Thoracic aorta (tissue), 2 donors: Measurements from ENCODE around the gene IL1A. TPM values are rescaled to one million over a fixed set of nuclear protein-coding genes. Genes with fewer than 3 reads are reported as not detected.

Source experiments
- ATAC-seq: fragments of 150-250 bp; one replicate; pipeline ENCODE4 v1.8.0; 2017; ENCODE audit warnings: low read depth; ENCODE audit not compliant: insufficient number of reproducible peaks, low FRiP score
- DNase-seq: peaks from one replicate; pipeline ENCODE4 v3.0.0-alpha.2; 2020; ENCODE audit warnings: low spot score
- H3K27ac ChIP-seq, 2 donors: fragments of 200-600 bp; sonication (generic); 1 replicate in 1 of 2; 2 replicates in 1 of 2; pipeline ENCODE4 v1.5.1; 2016; ENCODE audit warnings: mild to moderate bottlenecking in 2 of 2, moderate library complexity in 2 of 2
- H3K27me3 ChIP-seq: fragments of 200-600 bp; sonication (generic); replicated peaks from 2 replicates; pipeline ENCODE4 v1.6.0; 2016; ENCODE audit warnings: mild to moderate bottlenecking; ENCODE audit not compliant: insufficient read depth
- H3K36me3 ChIP-seq: fragments of 200-600 bp; sonication (generic); one replicate; pipeline ENCODE4 v1.5.1; 2016
- H3K4me1 ChIP-seq, 2 donors: fragments of 200-600 bp; sonication (generic); 1 replicate in 1 of 2; 2 replicates in 1 of 2; pipeline versions ENCODE4 v1.5.1 to v1.6.0; 2016; ENCODE audit warnings: low read depth in 2 of 2, mild to moderate bottlenecking in 1 of 2; ENCODE audit not compliant: control insufficient read depth in 1 of 2
- H3K4me3 ChIP-seq: fragments of 200-600 bp; sonication (generic); 2 replicates; pipeline ENCODE4 v1.5.1; 2016; ENCODE audit warnings: mild to moderate bottlenecking
- H3K9me3 ChIP-seq: fragments of 200-600 bp; sonication (generic); 2 replicates; pipeline ENCODE4 v1.5.1; 2016
- total RNA-seq, 2 donors: library from RNA; depleted of rRNA; stranded (reverse); fragments of >200 nt; gene quantifications; one replicate each; pipeline versions ENCODE4 v1.1.0 to v1.2.3, GENCODE V29; 2016
- TF ChIP-seq, protein P1 (sequence below): fragments of 200-600 bp; sonication (generic); IDR thresholded peaks from one replicate; pipeline ENCODE4 v1.5.1; 2019; ENCODE audit warnings: antibody characterized with exemption

Gene IL1A
- total RNA-seq, 2 donors from 2014 or later, result 0.56 TPM; not detected in 1

DNA sequence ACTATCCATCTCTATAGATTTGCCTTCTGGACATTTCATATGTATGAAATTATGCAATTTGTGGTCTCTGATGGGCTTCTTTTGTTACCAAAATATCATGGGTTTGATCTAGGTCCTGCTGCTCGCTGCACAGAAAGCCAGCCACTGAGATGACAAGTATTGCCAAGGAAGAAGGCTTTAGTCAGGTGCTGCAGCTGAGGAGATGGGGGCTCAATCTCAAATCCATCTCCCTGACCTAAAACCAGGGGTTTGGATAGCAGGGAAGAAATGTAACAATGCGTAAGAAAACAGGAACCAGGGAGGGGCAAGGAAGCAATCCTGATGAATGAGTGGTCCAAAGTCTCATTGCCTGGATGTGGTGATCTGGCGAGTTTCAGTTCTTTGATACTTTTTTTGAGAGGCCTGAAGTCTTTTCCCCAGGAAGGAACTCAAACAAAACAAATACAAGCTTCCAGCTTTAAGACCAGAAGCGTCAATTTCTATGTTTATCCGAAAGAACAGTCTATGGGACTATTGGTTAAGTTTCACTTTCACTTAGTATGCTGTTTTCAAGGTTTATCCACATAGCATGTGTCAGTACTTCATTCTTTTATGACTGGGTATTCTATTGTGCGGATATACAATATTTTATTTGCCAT, 16.5 kb downstream of the IL1A start:
- Histone ChIP-seq H3K27me3 (no peaks in the 10 kb centered on the region), H3K36me3 (no peaks in the 10 kb centered on the region), H3K27ac (no peak overlapping the region), H3K4me1 (peaks cover 4 to 5% of the 10 kb centered on the region in 2 donors), H3K4me3 (peak overlapping the region; percentile 49), H3K9me3 (no peaks in the 10 kb centered on the region)
- DNase-seq (no peak), ATAC-seq (no peak)
- TF ChIP-seq, protein P1, sequence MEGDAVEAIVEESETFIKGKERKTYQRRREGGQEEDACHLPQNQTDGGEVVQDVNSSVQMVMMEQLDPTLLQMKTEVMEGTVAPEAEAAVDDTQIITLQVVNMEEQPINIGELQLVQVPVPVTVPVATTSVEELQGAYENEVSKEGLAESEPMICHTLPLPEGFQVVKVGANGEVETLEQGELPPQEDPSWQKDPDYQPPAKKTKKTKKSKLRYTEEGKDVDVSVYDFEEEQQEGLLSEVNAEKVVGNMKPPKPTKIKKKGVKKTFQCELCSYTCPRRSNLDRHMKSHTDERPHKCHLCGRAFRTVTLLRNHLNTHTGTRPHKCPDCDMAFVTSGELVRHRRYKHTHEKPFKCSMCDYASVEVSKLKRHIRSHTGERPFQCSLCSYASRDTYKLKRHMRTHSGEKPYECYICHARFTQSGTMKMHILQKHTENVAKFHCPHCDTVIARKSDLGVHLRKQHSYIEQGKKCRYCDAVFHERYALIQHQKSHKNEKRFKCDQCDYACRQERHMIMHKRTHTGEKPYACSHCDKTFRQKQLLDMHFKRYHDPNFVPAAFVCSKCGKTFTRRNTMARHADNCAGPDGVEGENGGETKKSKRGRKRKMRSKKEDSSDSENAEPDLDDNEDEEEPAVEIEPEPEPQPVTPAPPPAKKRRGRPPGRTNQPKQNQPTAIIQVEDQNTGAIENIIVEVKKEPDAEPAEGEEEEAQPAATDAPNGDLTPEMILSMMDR, result no peak

DNA sequence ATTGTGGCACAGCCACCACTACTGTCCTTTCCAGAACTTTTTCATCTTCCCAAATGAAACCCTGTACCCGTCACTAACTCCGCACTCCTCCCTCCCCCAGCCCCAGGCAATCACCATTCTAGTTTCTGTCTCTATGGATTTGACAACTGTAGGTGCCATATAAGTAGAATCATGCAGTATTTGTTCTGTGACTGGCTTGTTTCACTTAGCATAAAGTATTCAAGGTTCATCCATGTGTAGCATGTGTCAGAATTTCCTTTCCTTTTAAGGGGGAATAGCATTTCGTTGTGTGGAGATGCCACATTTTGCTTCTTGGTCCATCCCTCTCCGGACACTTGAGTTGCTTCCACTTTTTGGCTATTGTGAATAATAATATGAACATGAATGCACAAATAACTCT, 19.0 kb downstream of the IL1A start:
- ATAC-seq (no peak), DNase-seq (no peak)
- H3K4me3 ChIP-seq, result peak overlapping the region; percentile 94
- no peaks in the 10 kb centered on the region for H3K27me3 ChIP-seq
- no peaks in the 10 kb centered on the region for H3K36me3 ChIP-seq
- TF ChIP-seq, protein P1, result no peak
- H3K4me1 ChIP-seq, result peaks cover 4 to 5% of the 10 kb centered on the region in 2 donors
- H3K27ac ChIP-seq, result no peak overlapping the region
- H3K9me3 ChIP-seq, result no peaks in the 10 kb centered on the region

DNA sequence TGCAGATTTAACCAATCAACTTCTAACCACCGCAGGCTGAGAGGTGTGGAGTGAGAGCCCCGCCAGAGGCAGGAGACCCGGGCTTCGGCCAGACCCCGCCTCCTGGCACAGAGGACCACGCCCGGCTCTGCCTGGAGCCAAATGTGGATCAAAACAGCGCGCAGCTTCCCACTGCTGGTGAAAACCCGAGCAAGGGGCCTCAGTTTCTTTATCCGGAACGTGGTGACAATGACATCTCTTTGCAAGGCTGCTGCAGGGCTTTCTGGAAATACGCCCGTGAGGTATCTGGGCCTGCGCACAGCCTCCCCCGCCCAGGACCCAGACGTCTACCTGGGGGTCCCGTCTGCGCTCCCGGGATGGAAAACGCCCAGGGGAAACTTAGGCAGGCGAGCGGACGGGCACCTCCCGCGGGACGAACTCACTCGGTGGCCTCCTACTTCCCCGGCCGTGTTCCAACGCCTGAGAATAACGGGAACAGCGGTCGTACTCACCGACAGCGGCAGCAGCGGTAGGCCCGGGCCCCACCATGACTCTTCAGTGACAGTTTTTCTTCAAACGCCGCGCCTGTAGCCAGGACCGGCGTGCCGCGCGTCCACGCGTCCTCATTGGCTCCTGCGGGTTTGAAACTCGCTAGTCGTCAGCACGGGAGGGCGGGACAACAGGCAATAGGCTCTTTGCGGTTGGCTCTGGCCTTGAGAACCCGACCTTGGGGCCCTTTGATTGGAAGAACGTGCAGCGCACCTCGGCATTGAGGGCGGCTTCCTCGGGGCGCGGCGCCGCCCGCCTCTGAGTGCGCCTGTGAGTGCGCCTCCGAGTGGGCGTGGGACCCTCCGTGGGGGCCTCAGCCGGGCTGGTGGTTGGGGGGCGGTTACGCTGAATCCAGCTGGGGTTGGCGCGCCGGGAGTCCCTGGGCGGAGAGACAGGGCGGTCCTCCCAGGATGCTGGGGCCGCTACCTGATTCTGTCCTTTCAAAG, 19.9 kb downstream of the IL1A start, which contains the start of gene CKAP2L:
Gene CKAP2L, minus strand, starts transcription at position 539 of the 974 bp plus-strand sequence. Its CDS starts 11 bp downstream, at position 528.
- Histone ChIP-seq H3K27ac (no peak within 1 kb of the TSS), H3K4me1 (peaks cover 4 to 5% of the 10 kb centered on the region in 2 donors), H3K27me3 (no peaks in the 10 kb centered on the region), H3K36me3 (no peaks in the 10 kb centered on the region), H3K9me3 (no peaks in the 10 kb centered on the region), H3K4me3 (peak within 1 kb of the TSS; percentile 94)
- ATAC-seq, result peak; percentile 95
- peak; percentile 86 for DNase-seq
- TF ChIP-seq, protein P1, result no peak

DNA sequence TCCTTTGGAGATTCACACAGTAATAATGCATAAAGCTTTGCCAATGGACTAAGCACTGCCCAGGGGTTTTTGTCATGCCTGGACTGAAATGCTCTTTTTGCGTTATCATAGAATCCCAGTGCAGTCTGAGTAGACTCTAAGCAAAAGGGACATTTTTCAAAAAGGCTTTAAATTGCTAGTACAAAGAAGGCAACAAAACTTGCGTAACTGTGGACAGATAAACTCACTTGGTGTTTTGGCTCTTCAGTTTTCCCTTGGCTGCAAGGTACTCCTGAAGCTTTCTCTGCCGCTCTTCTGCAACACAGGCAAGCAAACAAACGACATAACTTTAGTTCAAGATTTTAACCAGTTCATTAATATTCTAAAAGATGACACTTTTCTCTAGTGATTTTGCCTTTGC, 22.0 kb downstream of the IL1A start:
- TF ChIP-seq, protein P1, result no peak
- Histone ChIP-seq H3K27ac (no peak overlapping the region), H3K36me3 (no peaks in the 10 kb centered on the region), H3K4me3 (no peak overlapping the region), H3K4me1 (peaks cover 4 to 5% of the 10 kb centered on the region in 2 donors), H3K9me3 (no peaks in the 10 kb centered on the region), H3K27me3 (no peaks in the 10 kb centered on the region)
- ATAC-seq (no peak), DNase-seq (no peak)

DNA sequence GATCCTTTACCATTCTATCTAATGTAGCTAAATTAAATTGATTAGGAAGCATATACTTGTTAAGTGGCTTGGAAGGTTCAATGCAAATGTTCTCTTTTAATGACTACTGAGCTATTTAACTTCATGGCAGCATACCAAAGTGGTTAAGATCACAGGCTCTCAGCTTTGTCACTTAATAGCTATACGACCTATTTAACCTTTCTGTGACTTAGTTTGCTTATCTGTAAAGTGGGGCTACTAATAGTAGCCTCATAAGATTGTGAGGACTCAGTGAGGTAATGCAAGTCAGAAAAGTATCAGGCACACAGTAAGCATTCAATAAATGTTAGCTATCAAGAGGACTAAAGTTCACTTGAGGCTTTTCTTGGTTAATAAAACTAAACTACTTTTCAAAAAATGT, 24.1 kb downstream of the IL1A start:
- Histone ChIP-seq H3K27ac (no peak overlapping the region), H3K9me3 (no peaks in the 10 kb centered on the region), H3K4me3 (no peak overlapping the region), H3K4me1 (peaks cover 4 to 5% of the 10 kb centered on the region in 2 donors), H3K27me3 (no peaks in the 10 kb centered on the region), H3K36me3 (no peaks in the 10 kb centered on the region)
- DNase-seq, result no peak
- no peak for ATAC-seq
- TF ChIP-seq, protein P1, result no peak
